ENCODE results near the gene RINT1.

The RINT1 gene

DNA sequence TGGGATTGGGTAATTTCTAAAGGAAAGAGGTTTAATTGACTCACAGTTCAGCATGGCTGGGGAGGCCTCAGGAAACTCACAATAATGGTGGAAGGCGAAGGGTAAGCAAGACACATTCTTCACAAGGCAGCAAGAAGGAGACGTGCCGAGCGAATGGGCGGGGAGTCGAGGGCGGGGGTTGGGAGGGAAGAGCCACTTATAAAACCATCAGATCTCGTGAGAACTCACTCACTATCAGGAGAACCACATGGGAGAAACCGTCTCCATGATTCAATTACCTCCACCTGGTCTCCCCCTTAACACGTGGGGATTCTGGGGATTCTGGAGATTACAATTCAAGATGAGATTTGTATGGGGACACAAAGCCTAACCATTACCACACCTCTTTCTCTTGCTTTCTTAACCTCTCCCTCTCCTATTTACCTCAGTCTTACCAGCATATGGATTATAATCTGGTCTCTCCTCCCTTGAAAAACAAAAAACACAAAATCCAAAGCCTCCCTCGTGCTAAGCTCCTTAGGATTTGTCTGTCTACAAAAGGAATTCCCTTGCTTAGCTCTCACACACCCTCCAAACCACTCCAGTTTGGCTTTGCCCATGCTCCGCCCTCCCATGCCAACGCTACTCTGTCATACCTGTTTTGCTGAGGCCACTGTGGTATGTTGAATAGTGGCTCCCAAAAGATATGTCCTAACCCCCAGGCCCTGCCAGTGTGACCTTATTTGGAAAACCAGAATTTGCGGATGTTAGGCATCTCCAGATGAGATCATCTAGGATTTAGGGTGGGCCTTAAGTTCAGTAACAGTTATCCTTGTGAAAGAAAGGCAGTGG lies 68.9 kb downstream of the RINT1 start:
- no peak for DNase-seq

GRCh38 chr7:105602325-105603305 lies 70.6 kb downstream of the RINT1 start:
- DNase-seq, result no peak

DNA sequence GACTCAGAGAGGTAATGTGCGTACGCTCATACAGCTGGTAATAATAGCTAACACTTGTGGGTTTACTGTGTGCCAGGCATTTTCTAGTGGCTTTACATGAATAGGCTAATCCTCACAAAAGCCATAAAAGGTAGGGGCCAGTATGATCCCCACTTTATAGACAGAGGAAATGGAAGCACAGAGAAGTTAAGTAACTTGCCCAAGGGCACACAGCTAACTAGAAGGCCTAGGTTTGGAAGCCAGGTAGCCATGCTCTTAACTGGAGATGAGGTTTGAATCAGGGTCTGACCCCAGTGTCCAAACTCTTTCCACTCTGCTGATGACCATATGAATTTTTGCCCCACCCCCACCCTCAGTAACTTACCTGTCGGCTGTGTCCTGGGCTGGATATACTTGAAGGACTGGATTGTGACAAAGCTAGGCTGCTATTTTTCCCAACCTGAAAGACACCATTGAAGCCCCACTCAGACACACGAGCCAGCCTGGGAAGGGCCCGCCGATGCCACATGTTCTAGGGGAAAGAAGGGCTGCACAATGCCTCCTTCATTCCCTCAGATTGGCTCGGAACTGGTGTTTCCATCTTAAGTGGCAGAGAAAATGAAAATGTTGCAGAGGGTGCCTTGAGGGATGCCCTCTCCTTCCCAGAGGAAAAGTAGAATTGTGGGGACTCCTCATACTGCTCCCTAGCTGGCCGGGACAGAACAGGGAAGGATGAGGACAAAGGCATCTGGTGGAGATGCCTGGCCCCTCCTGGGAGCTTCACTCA lies 78.3 kb downstream of the RINT1 start:
- no peak for DNase-seq

GRCh38 chr7:105611856-105612775 lies 80.1 kb downstream of the RINT1 start:
- DNase-seq, result no peak

DNA sequence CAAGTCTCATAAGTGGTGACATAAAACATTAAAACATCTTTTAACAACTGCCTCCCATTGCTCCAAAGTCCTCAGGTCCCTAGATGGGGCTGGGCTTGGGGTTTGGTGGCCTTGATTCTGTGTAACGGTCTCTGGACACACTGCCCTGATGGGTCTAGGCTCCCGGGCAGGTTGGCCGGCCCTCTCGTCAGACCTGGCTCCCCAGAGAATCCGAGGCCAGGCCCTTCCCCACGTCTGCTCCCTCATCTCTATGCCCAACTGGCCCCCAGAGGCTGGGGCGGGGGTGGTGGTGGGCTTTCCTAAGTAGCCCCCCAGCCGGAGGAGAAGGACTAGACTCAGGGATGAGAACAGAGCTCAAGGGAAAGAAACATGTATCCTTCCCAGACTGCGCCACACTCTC lies 80.8 kb downstream of the RINT1 start:
- no peak for DNase-seq

DNA sequence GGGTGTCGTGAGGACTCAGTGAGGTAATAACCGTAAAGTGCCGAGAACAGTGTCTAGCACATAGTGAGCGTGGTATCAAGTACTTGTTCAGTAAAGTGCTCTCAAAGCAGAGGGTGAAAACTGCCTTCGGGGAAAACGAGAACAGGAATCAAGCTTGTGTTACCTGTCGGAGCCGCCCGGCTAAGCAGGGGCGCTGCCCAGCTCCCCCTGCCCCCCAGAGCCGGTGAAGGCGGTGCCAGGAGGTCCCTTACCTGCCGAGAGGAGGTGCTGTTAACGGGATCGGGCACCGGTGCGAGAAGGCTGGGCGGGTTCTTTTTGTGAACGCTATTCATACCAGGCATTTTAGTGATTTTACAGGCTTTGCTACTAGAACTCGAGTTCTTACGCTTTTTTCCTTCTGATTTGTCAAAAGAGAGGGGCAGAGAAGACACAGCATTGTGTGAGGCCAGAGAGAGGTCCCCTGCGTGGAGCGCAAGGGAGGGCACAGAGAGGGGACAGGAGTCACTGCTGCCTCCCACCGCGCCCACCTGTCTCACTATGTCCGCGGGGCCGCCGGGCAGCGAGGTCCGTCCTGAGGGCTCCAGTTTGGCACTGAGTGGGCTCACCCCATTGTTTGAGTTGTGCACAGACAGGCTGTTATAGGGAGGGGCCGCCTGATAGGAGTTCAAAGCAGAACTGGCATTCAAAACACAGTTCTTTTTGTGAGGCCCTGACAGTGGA lies 81.8 kb downstream of the RINT1 start:
- DNase-seq, result no peak

DNA sequence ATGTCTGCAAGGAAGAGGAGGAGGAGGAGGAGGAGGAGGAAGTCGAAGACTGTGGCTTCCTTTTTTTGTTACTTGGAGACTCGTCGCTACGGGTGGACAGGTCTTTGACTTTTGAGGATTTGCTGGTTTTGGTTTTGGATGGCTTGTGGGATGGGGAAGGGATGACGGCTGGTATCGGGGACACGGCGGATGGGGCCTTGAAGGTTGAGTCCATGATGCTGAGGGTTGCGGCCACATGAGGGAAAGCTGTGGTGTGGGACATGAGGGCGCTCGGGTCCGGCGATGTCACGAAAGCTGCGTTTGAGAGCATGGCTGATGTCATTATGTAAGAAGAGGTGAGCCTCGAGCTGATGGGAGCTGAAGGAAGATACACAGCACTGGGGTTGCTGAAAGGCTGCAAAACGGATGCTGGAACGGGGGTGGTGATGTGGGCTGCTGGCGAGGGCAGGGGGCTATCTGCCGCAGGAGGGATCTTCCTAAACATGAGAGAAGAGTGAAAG lies 82.4 kb downstream of the RINT1 start:
- no peak for DNase-seq
